Stimulated activated CD4-positive, alpha-beta T cell treated with anti-CD3 and anti-CD28 coated beads, Interleukin-2, amount 100 ng/mL, for 48 hours (primary cell): ENCODE data around the gene FAM53A.

ENCODE experiments used
- DNase-seq, 2 donors: peaks; one replicate each; pipeline ENCODE4 v3.0.0-alpha.2; 2020

FAM53A gene

DNA sequence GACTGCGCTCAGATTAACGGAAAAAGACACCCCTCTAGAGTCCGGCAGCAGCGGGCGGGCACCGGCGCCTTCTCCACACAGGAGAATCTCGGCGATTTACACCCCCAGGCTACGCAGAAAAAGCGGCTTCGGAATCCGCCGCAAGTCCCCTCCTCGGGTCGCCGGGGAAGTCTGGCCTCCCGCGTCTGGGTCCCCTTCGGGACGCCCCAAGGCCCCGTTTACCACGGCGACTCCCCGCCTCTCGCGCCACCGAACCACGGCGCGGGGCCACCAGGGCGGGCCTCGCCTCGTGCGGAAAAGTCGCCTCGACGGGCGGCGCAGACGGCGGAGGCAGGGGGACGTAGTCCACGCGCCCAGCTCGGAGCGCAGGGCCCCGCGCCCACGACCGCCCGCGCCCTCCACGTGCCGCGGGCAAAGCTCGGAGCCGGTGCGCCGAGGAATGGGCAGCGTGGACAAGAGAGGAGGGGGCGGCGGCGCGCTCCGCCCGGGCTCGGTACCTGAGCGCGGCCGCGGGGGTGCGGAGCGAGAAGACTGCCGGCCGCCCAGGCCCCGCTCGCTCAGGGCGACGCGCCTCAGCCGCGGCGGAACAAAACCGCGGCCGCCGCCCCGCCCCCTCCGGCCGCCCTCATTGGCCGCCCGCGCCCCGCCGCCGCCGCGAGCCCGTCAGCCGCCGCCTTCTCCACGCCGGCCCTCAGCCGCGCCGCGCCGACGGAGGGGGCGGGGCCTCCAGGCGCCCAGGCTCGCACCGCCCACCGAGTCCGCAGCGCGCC lies at the start of gene FAM53A:
Gene FAM53A (minus strand): TSS at position 578 of the 770 bp plus-strand sequence. CDS start 15,572 bp downstream, outside the sequence.
- peak in 1 of 2 donors; percentile 99 for DNase-seq

GRCh38 chr4:1732911-1733310 lies 48.8 kb upstream of the FAM53A start:
- no peak for DNase-seq

GRCh38 chr4:1731180-1731579 lies 47.1 kb upstream of the FAM53A start:
- DNase-seq, result no peak

GRCh38 chr4:1730532-1731135 lies 46.5 kb upstream of the FAM53A start:
- no peak for DNase-seq

GRCh38 chr4:1728061-1728980 lies 44.2 kb upstream of the FAM53A start:
- DNase-seq, result no peak

DNA sequence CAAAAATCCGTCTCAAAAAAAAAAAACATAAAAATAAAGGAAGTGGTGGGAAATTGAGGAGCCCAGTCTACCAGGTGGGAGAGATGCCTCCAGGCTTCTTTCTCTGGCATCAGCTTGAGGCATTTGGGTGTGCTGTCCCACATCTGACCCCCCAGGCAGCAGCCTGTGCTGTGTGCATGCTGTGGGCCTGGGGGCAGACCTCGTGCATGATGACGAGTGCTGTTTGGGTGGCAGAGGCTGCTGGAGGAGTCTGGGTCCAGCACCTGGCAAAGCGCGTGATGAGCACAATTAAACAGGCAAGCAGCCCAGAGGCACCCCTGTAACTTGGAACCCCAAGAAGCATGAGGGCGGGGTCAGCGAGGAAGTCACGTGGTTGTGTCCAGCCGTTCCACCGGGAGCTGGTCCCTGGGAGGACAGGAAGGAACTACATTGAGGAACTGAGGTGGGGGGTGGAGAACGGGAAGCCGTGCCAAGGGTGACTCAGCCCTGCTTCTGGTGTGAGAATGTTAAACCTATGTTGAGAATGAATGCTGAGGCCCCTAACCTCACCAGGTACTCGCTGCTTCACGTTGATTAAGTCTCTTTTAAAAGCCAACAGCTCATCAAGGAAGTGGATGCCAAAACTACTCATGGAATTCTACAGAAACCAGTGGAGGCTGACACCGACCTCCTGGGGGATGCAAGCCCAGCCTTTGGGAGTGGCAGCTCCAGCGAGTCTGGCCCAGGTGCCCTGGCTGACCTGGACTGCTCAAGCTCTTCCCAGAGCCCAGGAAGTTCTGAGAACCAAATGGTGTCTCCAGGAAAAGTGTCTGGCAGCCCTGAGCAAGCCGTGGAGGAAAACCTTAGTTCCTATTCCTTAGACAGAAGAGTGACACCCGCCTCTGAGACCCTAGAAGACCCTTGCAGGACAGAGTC lies 43.3 kb upstream of the FAM53A start:
- no peak for DNase-seq

- peak; percentile 90 to 95 for DNase-seq
These were observed 42.2 kb upstream of the FAM53A start for GRCh38 chr4:1726146-1726934.

DNA sequence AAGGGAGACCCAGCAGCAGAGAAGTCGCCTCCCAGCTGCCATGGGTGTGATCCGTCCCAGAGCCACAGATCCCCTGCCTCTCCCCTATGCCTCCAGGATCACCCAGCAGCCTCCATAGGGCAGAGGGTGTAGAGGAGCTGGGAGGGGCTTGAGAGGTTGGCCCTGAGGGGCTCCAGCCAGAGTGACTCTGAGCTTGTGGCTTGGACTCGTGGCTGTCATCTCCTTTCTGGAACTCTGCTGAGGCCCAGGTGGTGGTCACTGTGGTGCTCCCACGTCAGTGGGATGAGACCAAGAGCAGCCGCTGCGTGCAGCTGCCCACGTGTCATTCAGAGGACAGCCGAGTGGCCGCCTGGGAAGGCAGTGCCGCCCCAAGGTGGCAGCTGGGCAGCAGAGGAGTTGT lies 41.4 kb upstream of the FAM53A start:
- DNase-seq, result no peak

- peak in 1 of 2 donors; percentile 47 for DNase-seq
These were observed 39.2 kb upstream of the FAM53A start for GRCh38 chr4:1723131-1723801.

- no peak for DNase-seq
These were observed 38.5 kb upstream of the FAM53A start for GRCh38 chr4:1722551-1723118.

DNA sequence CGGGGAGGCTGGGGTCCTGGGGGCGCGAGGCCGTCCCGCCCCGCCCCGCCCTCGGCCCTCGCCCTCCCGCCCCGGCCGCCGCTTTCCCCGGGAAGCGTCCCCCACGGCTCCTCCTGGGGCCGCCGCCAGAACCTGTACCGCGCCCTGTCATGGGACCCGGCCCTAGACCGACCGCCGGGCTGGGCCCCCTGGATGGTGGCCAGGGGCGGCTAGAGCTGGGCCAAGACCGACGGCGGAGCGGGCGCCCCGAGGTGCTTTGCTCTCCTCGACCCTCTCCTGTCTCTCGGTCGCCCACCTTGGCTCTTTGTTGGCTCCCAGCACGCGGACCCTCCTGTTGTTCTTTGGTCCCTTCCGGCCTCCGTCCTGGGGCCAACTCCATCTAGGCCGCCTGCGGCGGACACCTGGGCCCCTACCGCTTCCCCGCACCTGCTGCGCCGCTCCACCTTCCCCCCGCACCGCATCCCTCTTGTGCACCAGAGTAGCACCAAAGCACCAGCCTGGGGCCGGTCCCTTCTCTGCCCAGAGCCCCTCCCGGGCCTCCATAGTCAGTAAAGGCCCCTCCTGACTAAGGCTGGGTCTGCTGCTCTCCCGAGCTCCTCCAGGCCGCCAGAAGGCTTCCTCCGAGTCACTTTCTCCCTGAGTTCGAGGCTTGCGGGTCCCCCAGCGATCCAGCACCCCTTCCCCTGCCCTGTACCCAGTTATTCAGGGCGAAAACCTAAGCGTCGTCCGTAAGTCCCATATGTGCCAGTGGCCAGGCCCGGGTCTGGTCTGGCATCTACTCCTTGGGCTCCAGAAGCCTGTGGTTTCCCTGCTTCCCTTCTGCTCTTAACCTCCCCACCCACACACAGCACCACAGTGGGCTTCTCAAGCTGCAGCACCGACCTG lies 37.8 kb upstream of the FAM53A start:
- DNase-seq, result no peak

DNA sequence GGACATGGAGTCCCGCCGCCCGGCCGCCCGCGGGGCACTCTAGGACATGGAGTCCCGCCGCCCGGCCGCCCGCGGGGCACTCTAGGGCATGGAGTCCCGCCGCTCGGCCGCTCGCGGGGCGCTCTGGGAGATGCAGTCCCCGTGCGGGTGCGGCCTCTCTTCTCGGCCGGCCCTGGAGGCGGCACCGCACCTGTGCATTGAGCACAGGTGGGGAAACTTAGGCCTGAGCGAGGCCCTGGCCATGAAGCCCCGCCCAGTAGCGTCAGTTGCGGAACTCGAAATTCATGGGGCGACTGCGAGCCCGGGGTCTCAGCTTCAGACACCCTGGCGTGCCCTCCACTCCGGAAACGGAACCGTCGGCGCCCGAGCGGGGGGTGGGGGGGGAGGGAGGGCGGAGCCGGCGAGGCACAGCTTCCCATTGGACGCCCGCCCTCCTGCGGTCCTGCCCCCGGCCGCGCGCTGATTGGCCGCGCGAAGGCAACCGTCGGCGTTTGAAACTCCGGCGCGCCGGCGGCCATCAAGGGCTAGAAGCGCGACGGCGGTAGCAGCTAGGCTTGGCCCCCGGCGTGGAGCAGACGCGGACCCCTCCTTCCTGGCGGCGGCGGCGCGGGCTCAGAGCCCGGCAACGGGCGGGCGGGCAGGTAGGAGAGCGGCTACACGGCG lies 37.0 kb upstream of the FAM53A start, which contains the start of the genes TACC3 and TMEM129:
Gene TACC3 (plus strand): TSS at position 519 of the 663 bp plus-strand sequence. CDS start 1,901 bp downstream, outside the sequence.
Gene TMEM129 (minus strand): TSS at position 321 of the 663 bp plus-strand sequence. CDS start 486 bp downstream, outside the sequence.
- peak; percentile 87 for DNase-seq

GRCh38 chr4:1720163-1720983 lies 36.3 kb upstream of the FAM53A start:
- peak in 1 of 2 donors; percentile 44 for DNase-seq

- no peak for DNase-seq
These were observed 34.2 kb upstream of the FAM53A start for GRCh38 chr4:1718095-1718850.

GRCh38 chr4:1717129-1718094 lies 33.3 kb upstream of the FAM53A start:
- DNase-seq, result no peak
